Thyroid gland (tissue), 4 donors: ENCODE results near the gene PPP4R4. TPM values are rescaled to one million over a fixed set of nuclear protein-coding genes. Genes with fewer than 3 reads are reported as not detected.

ENCODE experiments used
- DNase-seq, 2 donors: peaks; one replicate each; pipeline ENCODE4 v3.0.0-alpha.2; 2019
- H3K27ac ChIP-seq, 3 donors: fragments of 200-600 bp; sonication (generic); 1 replicate in 2 of 3; 2 replicates in 1 of 3; pipeline ENCODE4 v1.5.1; 2016 to 2019; ENCODE audit warnings: mild to moderate bottlenecking in 1 of 3, moderate library complexity in 1 of 3
- H3K27me3 ChIP-seq: fragments of 200-600 bp; sonication (generic); one replicate; pipeline ENCODE4 v1.5.1; 2019
- H3K36me3 ChIP-seq, 2 donors: fragments of 200-600 bp; sonication (generic); one replicate each; pipeline ENCODE4 v1.5.1; 2016 to 2019
- H3K4me1 ChIP-seq, 2 donors: fragments of 200-600 bp; sonication (generic); one replicate each; pipeline ENCODE4 v1.5.1; 2017 to 2019
- H3K4me3 ChIP-seq, 3 donors: fragments of 200-600 bp; sonication (generic); replicated peaks in 1 of 3; 1 replicate in 2 of 3; 2 replicates in 1 of 3; pipeline ENCODE4 v1.5.1; 2016; ENCODE audit warnings: mild to moderate bottlenecking in 1 of 3
- H3K9me3 ChIP-seq: fragments of 200-600 bp; sonication (generic); one replicate; pipeline ENCODE4 v1.5.1; 2017
- POLR2A ChIP-seq, 2 donors: fragments of 450-650 bp; IDR thresholded peaks; one replicate each; pipeline ENCODE4 v1.6.1; 2017; ENCODE audit warnings: antibody characterized with exemption in 2 of 2, mild to moderate bottlenecking in 2 of 2, moderate library complexity in 1 of 2
- WGBS, 2 donors: methylation state at CpG; one replicate each; pipeline ENCODE4 v1.1.5; 2017; 5-methylcytosine and 5-hydroxymethylcytosine counted together
- intact Hi-C: fragments of 100-400 bp; cut with DNase I; formaldehyde crosslinking; loops from one replicate; pipeline ENCODE4 v1.15.1; 2023
- total RNA-seq, 4 donors: library from RNA; depleted of rRNA; stranded (reverse); fragments of >200 nt; gene quantifications; one replicate each; pipeline ENCODE4 v1.2.3, GENCODE V29; 2016
- TF ChIP-seq, protein P1 (sequence below), 6 experiments: fragments of 200-600 bp in 3 of 6; fragments of 450-650 bp in 3 of 6; sonication (generic) in 3 of 6; IDR thresholded peaks; one replicate each; pipeline ENCODE4 v1.5.1; 2016 to 2019; ENCODE audit warnings: antibody characterized with exemption in 6 of 6, mild to moderate bottlenecking in 2 of 6, inconsistent platforms in 1 of 6, moderate library complexity in 1 of 6

PPP4R4 gene
- total RNA-seq, 4 donors from 2014 or later, result 0.45 to 16.2 (median 0.92) TPM

DNA sequence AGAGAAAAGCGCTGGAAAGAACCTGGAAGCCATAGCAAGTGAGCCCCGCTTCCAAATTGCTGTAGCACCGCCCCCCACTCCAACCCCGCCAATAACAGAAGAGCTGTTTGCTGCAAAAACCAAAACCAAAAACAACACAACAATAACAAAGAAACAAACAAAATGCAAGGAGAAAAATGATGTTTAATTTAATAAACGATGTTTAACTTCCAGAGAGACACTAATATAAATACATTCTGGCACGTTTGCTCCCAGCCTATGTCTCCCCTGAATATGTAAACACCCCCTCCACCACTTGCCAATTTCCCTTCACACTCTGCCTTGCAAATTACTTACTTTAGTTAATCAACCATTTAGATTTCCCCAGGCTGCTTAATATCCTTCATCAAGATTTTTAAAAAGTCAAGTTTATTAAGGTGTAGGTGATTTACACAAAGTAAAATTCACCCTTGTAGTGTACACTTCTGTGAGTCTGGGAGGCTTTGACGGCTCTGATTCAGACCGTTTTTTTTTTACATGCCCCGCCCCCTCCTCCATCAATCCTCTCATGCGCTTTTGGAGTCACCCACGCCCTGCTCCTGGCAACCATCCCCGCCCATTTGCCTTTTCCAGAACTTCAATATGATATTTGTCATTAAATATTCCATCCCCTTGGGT is 44.2 kb upstream of the PPP4R4 start:
- TF ChIP-seq, protein P1, sequence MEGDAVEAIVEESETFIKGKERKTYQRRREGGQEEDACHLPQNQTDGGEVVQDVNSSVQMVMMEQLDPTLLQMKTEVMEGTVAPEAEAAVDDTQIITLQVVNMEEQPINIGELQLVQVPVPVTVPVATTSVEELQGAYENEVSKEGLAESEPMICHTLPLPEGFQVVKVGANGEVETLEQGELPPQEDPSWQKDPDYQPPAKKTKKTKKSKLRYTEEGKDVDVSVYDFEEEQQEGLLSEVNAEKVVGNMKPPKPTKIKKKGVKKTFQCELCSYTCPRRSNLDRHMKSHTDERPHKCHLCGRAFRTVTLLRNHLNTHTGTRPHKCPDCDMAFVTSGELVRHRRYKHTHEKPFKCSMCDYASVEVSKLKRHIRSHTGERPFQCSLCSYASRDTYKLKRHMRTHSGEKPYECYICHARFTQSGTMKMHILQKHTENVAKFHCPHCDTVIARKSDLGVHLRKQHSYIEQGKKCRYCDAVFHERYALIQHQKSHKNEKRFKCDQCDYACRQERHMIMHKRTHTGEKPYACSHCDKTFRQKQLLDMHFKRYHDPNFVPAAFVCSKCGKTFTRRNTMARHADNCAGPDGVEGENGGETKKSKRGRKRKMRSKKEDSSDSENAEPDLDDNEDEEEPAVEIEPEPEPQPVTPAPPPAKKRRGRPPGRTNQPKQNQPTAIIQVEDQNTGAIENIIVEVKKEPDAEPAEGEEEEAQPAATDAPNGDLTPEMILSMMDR (IDR thresholded peaks at IDR 0.05), result no peak
- TF ChIP-seq POLR2A (IDR thresholded peaks at IDR 0.05), result no peak
- Histone ChIP-seq H3K27me3 (no peaks in the 10 kb centered on the region), H3K27ac (peak overlapping the region in 2 of 3 donors; percentile 35 to 68), H3K9me3 (no peaks in the 10 kb centered on the region), H3K4me3 (peak overlapping the region in 1 of 3 donors; percentile 33), H3K4me1 (peaks cover 9 to 12% of the 10 kb centered on the region in 2 donors), H3K36me3 (no peaks in the 10 kb centered on the region)
- intact Hi-C loops, result loop anchor here (5.0 to 10.0 kb wide), 2 partner anchors 47 to 195 kb away; no protein-coding TSS in a partner anchor
- DNase-seq, result peak; percentile 25 to 41
- WGBS, 2 donors, result 1% methylated on average over 12 of the region's 12 CpGs

DNA sequence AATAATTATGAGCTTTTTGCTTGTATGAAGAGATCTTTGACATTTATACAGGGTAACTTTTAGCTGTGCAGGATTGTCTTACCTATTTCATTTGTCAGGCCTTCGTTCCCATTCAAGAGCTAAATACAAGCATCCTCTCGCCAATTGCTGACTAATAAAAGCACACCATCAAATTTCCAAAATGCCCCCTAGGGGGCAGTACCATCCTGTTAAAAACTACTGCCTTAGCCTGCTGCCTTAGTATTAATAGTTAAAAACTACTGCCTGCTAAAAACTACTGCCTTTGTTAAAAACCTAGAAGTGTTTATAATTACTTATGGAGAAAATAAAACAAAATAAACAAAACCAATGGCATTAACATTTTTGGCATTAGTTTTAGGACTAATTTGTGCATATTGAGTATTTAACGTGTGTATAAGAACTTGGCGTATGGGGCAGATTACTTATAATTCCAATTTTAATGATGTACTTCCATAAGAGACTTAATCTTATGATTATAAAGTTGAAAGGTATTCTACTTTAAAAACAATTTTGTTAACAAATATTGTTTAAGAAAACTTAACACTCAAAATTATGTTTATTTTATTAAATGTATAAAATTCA is 41.7 kb upstream of the PPP4R4 start:
- TF ChIP-seq POLR2A (IDR thresholded peaks at IDR 0.05), result no peak
- TF ChIP-seq, protein P1 (IDR thresholded peaks at IDR 0.05), result peak; percentile 49 to 71 (median 62)
- Histone ChIP-seq H3K27ac (no peak overlapping the region), H3K36me3 (no peaks in the 10 kb centered on the region), H3K9me3 (no peaks in the 10 kb centered on the region), H3K4me1 (peaks cover 9 to 12% of the 10 kb centered on the region in 2 donors), H3K4me3 (no peak overlapping the region), H3K27me3 (no peaks in the 10 kb centered on the region)
- WGBS, 2 donors, result 46% methylated on average over 4 of the region's 4 CpGs
- intact Hi-C loops, result loop anchor here (10.0 kb wide), 1 partner anchor 198 kb away; no protein-coding TSS in a partner anchor
- DNase-seq, result peak; percentile 39 to 40

DNA sequence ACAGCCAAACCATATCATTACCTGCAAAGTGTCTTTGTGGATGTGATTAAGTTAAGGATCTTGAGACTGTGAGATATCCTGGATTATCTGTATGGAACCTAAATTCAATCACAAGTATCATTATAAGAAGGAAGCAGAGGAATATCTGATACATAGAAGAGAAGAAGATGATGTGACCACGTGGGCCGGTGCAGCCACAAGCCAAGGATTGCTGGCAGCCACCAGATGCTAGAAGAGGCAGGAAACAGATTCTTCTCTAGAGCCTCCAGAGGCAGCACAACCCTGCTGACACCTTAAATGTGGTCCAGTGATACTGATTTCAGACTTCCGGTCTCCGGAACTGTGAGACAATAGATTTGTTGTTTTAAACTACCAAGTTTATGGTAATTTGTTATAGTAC is 38.6 kb upstream of the PPP4R4 start:
- H3K4me1 ChIP-seq, result peaks cover 0 to under 1% of the 10 kb centered on the region in 2 donors
- DNase-seq, result no peak
- intact Hi-C loops, result loop anchor here (5.0 to 10.0 kb wide), 2 partner anchors 98 to 201 kb away; no protein-coding TSS in a partner anchor
- 66 to 77% methylated on average over 4 of the region's 4 CpGs for WGBS, 2 donors
- H3K27ac ChIP-seq, result no peak overlapping the region
- no peak for TF ChIP-seq POLR2A (IDR thresholded peaks at IDR 0.05)
- TF ChIP-seq, protein P1 (IDR thresholded peaks at IDR 0.05), result no peak
- H3K4me3 ChIP-seq, result no peak overlapping the region
- no peaks in the 10 kb centered on the region for H3K36me3 ChIP-seq
- H3K9me3 ChIP-seq, result no peaks in the 10 kb centered on the region
- H3K27me3 ChIP-seq, result no peaks in the 10 kb centered on the region

DNA sequence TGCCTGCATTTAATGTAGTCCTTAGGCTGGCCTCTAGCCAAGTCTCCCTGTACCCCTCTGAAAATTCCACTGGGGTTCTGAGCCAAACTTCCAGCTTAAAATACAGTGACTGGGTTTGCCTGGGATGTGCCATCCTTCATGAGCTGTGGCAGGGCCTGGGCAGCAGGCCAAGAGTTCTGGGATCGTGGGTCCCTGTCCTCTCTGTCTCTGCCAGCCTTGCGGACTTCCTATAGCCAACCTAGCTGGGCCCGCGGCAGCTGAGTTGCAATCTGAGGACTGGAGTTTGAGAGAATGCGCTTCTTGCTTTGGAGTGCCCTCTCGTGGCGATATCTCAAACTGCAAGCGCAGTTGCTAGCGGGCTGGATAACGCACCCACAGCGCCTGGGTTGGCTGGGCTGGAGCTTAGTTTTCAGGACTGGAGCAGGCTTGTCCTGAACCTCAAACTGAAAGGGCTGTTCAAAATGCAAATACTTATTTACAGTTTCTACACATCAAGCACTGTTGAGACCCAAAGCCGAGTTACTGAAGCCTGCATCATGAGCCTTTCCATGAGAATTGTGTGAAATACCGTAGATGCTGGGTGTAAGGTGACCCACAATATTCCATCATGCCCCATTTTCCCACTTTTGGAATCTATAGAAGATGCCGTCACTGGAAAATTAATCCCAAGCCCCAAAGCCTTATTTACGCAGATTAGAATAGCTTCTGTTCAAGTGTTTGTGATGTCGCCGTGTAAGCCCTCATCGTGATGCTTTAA is 37.4 kb upstream of the PPP4R4 start:
- no peak overlapping the region for H3K4me3 ChIP-seq
- no peak overlapping the region for H3K27ac ChIP-seq
- TF ChIP-seq, protein P1 (IDR thresholded peaks at IDR 0.05), result peak; percentile 85 to 97 (median 92)
- TF ChIP-seq POLR2A (IDR thresholded peaks at IDR 0.05), result no peak
- no peaks in the 10 kb centered on the region for H3K36me3 ChIP-seq
- WGBS, 2 donors, result 33 to 50% methylated on average over 12 to 17 of the region's 18 CpGs
- DNase-seq, result peak; percentile 86 to 88
- no peaks in the 10 kb centered on the region for H3K4me1 ChIP-seq
- H3K27me3 ChIP-seq, result no peaks in the 10 kb centered on the region
- no peaks in the 10 kb centered on the region for H3K9me3 ChIP-seq
- intact Hi-C loops, result loop anchor here (5.0 to 10.0 kb wide), 2 partner anchors 99 to 202 kb away; no protein-coding TSS in a partner anchor
